H1 (cell line): ENCODE data around the gene PHACTR1. TPM values are rescaled to one million over a fixed set of nuclear protein-coding genes. Genes with fewer than 3 reads are reported as not detected.

Experiments used
- CTCF ChIA-PET: fragments of 300-600 bp; sonication (Branson Sonifier 250); formaldehyde crosslinking; loops from one replicate; lab custom pipeline; 2021; ENCODE audit not compliant: partially characterized antibody; lab: Charles Lee
- POLR2A ChIA-PET: fragments of 300-600 bp; sonication (Branson Sonifier 250); formaldehyde crosslinking; loops from one replicate; lab custom pipeline; 2021; ENCODE audit warnings: inconsistent platforms; ENCODE audit not compliant: partially characterized antibody; lab: Charles Lee
- DNase-seq, 2 experiments: peaks; one replicate each; pipeline versions ENCODE4 v3.0.0 to v3.0.0-alpha.2; 2010 to 2022; ENCODE audit warnings: low spot score in 2 of 2, low read depth in 1 of 2, mixed read lengths in 1 of 2
- FAIRE-seq: peaks from 2 replicates; lab custom pipeline; 2011; peaks lifted over from hg19 to GRCh38; lab: Jason Lieb, UNC
- H2AFZ ChIP-seq: 2 replicates; pipeline ENCODE4 v1.8.1; 2012; ENCODE audit warnings: low read length, inconsistent platforms
- H2AK5ac ChIP-seq: 2 replicates; pipeline ENCODE4 v1.6.1; 2013; ENCODE audit warnings: low read depth, low read length
- H2BK120ac ChIP-seq: replicated peaks from 2 replicates; pipeline ENCODE3; 2013; ENCODE audit warnings: low read depth, low read length, inconsistent platforms
- H2BK12ac ChIP-seq: 2 replicates; pipeline ENCODE4 v1.6.1; 2013; ENCODE audit warnings: low read depth, low read length
- H2BK15ac ChIP-seq: 2 replicates; pipeline ENCODE4 v1.6.1; 2013; ENCODE audit warnings: low read length
- H2BK20ac ChIP-seq: 2 replicates; pipeline ENCODE4 v1.6.1; 2013; ENCODE audit warnings: low read length
- H2BK5ac ChIP-seq: 2 replicates; pipeline ENCODE4 v1.6.1; 2013; ENCODE audit warnings: low read depth, low read length
- H3K14ac ChIP-seq: 2 replicates; pipeline ENCODE4 v1.6.1; 2013; ENCODE audit warnings: inconsistent platforms; ENCODE audit not compliant: insufficient read length
- H3K18ac ChIP-seq: 2 replicates; pipeline ENCODE4 v1.6.1; 2013; ENCODE audit warnings: low read length; ENCODE audit errors: extremely low read depth
- H3K23ac ChIP-seq: 2 replicates; pipeline ENCODE4 v1.6.1; 2013; ENCODE audit warnings: inconsistent platforms; ENCODE audit not compliant: insufficient read length
- H3K23me2 ChIP-seq: 2 replicates; pipeline ENCODE4 v1.6.1; 2013; ENCODE audit warnings: low read depth, low read length
- H3K27ac ChIP-seq: 2 replicates; pipeline ENCODE4 v1.6.1; 2011; ENCODE audit warnings: low read depth, low read length, inconsistent platforms
- H3K27me3 ChIP-seq, 4 experiments: replicated peaks in 1 of 4; 1 replicate in 1 of 4; 2 replicates in 3 of 4; pipeline versions ENCODE4 v1.6.1 to v1.8.1; 2011 to 2013; ENCODE audit warnings: low read length in 3 of 4, mild to moderate bottlenecking in 3 of 4, inconsistent platforms in 2 of 4, mixed read lengths in 2 of 4, moderate library complexity in 1 of 4; ENCODE audit not compliant: control insufficient read depth in 3 of 4, insufficient read depth in 3 of 4; ENCODE audit errors: extremely low read depth in 1 of 4
- H3K36me3 ChIP-seq, 4 experiments: 2 replicates each; pipeline versions ENCODE4 v1.6.1 to v1.8.1; 2011 to 2013; ENCODE audit warnings: mild to moderate bottlenecking in 4 of 4, low read length in 3 of 4, moderate library complexity in 2 of 4, control low read depth in 1 of 4, inconsistent platforms in 1 of 4; ENCODE audit not compliant: insufficient read depth in 4 of 4, control insufficient read depth in 2 of 4
- H3K4ac ChIP-seq: replicated peaks from 2 replicates; pipeline ENCODE3; 2013; ENCODE audit warnings: low read length, low read depth, mixed read lengths, inconsistent platforms; ENCODE audit not compliant: insufficient read length
- H3K4me1 ChIP-seq, 4 experiments: replicated peaks in 1 of 4; 1 replicate in 1 of 4; 2 replicates in 3 of 4; pipeline versions ENCODE4 v1.6.1 to v1.8.1; 2011 to 2013; ENCODE audit warnings: low read length in 3 of 4, inconsistent platforms in 2 of 4, mixed read lengths in 1 of 4; ENCODE audit not compliant: insufficient read depth in 4 of 4, control insufficient read depth in 3 of 4
- H3K4me2 ChIP-seq, 2 experiments: 2 replicates each; pipeline versions ENCODE4 v1.6.1 to v1.8.1; 2011 to 2013; ENCODE audit warnings: low read depth in 2 of 2, low read length in 2 of 2, control low read depth in 1 of 2, inconsistent platforms in 1 of 2, mild to moderate bottlenecking in 1 of 2; ENCODE audit not compliant: insufficient read depth in 1 of 2
- H3K4me3 ChIP-seq, 4 experiments: fragments of 200-600, 300-600 bp in 1 of 4; sonication (generic), shearing (Covaris generic), sonication (Bioruptor Twin) in 1 of 4; 2 replicates each; pipeline versions ENCODE4 v1.5.1 to v1.8.1; 2011 to 2016; ENCODE audit warnings: low read length in 4 of 4, low read depth in 3 of 4, control low read depth in 2 of 4, inconsistent platforms in 2 of 4, mild to moderate bottlenecking in 2 of 4, mixed read lengths in 1 of 4, moderate library complexity in 1 of 4; ENCODE audit not compliant: insufficient read depth in 2 of 4; ENCODE audit errors: extremely low read depth in 1 of 4
- H3K56ac ChIP-seq: replicated peaks from 2 replicates; pipeline ENCODE3; 2013; ENCODE audit warnings: low read depth, mild to moderate bottlenecking, mixed read lengths, low read length, inconsistent platforms; ENCODE audit not compliant: insufficient read length
- H3K79me1 ChIP-seq: 2 replicates; pipeline ENCODE4 v1.6.1; 2013; ENCODE audit warnings: low read depth, low read length, control low read depth
- H3K79me2 ChIP-seq, 2 experiments: 2 replicates each; pipeline versions ENCODE4 v1.6.1 to v1.8.1; 2012 to 2013; ENCODE audit warnings: low read length in 2 of 2, mild to moderate bottlenecking in 2 of 2, inconsistent platforms in 1 of 2; ENCODE audit not compliant: insufficient read depth in 2 of 2, control insufficient read depth in 1 of 2
- H3K9ac ChIP-seq, 4 experiments: replicated peaks in 1 of 4; 1 replicate in 1 of 4; 2 replicates in 3 of 4; pipeline versions ENCODE4 v1.6.1 to v1.8.1; 2011 to 2013; ENCODE audit warnings: low read depth in 3 of 4, low read length in 3 of 4, control low read depth in 2 of 4, mild to moderate bottlenecking in 2 of 4, moderate library complexity in 2 of 4, inconsistent platforms in 1 of 4; ENCODE audit errors: extremely low read depth in 1 of 4
- H3K9me3 ChIP-seq, 2 experiments: 2 replicates each; pipeline versions ENCODE4 v1.6.1 to v1.8.1; 2012 to 2013; ENCODE audit warnings: mild to moderate bottlenecking in 2 of 2, moderate library complexity in 2 of 2, control low read depth in 1 of 2, inconsistent platforms in 1 of 2, low read depth in 1 of 2, low read length in 1 of 2, mixed read lengths in 1 of 2; ENCODE audit not compliant: insufficient read depth in 2 of 2
- H4K20me1 ChIP-seq, 2 experiments: replicated peaks in 1 of 2; 2 replicates each; pipeline versions ENCODE3 to v1.8.1; 2011 to 2013; ENCODE audit warnings: inconsistent platforms in 2 of 2, low read length in 2 of 2, mild to moderate bottlenecking in 1 of 2; ENCODE audit not compliant: insufficient read depth in 2 of 2, control insufficient read depth in 1 of 2
- H4K5ac ChIP-seq: 2 replicates; pipeline ENCODE4 v1.6.1; 2013; ENCODE audit warnings: low read length, low read depth, mixed read lengths, inconsistent platforms; ENCODE audit not compliant: insufficient read length
- H4K8ac ChIP-seq: 2 replicates; pipeline ENCODE4 v1.8.0; 2013; ENCODE audit warnings: mild to moderate bottlenecking, moderate library complexity, low read length, inconsistent platforms; ENCODE audit not compliant: insufficient read depth; ENCODE audit errors: extremely low read depth
- H4K91ac ChIP-seq: replicated peaks from 2 replicates; pipeline ENCODE3; 2013; ENCODE audit warnings: low read length, mixed read lengths, inconsistent platforms; ENCODE audit not compliant: insufficient read length
- CHD1 ChIP-seq: IDR thresholded peaks from 2 replicates; pipeline ENCODE4 v1.6.1; 2012; ENCODE audit warnings: low read depth, low read length, improper control_type of control experiment
- WGBS, 2 experiments: shearing (Covaris generic) in 1 of 2; methylation state at CpG; one replicate each; pipeline versions ENCODE4 v1.1.6 to v1.1.7; 2013 to 2015; ENCODE audit warnings: low lambda C conversion rate in 2 of 2, mixed read lengths in 2 of 2, inconsistent platforms in 1 of 2, low coverage in 1 of 2, missing lambda C conversion rate in 1 of 2; ENCODE audit not compliant: insufficient replicate concordance in 2 of 2, insufficient coverage in 1 of 2, insufficient read length in 1 of 2; ENCODE audit errors: extremely low coverage in 1 of 2, missing lambda C conversion rate in 1 of 2; 5-methylcytosine and 5-hydroxymethylcytosine counted together
- polyA plus RNA-seq, 7 experiments: library from polyadenylated mRNA; depleted of rRNA in 3 of 7; stranded (reverse) in 5 of 7; unstranded in 2 of 7; fragments of >200 nt in 5 of 7; fragments of 200-250 nt in 2 of 7; gene quantifications; 1 replicate in 5 of 7; 2 replicates in 1 of 7; 4 replicates in 1 of 7; pipeline versions ENCODE4 v1.2.1 to v1.2.3, GENCODE V29; 2011 to 2013; ENCODE audit warnings: missing spikeins in 2 of 7, mixed read lengths in 2 of 7
- total RNA-seq: library from RNA; stranded (reverse); fragmentation: NEBNext Ultra II Directional; extraction: Animal tissue kit (Norgen Biotek cat#: 25700); gene quantifications from 2 replicates; pipeline ENCODE4 v1.2.1, GENCODE V29; 2021

The PHACTR1 gene
- total and polyA plus RNA-seq, 2 of the 8 experiments (the other 6 are each of a cell fraction or from before 2014, with no cell fraction given) = 3.9 to 17.1 TPM

DNA sequence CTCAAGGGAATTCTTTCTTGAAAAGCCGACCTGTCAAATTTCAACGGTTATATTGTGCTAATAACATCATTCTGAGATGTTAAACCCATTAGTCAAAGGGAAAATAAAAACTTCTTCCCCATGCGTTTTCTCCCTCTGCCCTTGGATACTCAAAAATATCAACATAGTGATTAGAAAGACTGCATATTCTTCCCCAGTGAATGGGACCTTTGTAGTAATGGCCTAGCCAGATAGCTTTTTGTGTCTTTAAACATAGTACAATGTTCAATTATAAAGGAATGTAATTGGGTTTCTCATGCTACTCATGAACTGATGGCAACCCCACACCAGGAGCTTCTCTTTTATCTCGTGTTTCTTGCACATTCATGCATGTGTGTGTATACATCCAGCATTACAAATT, 69.4 kb downstream of the PHACTR1 start:
- no peak overlapping the region for H3K4me2 ChIP-seq
- no peaks in the 10 kb centered on the region for H3K36me3 ChIP-seq
- no peak overlapping the region for H4K91ac ChIP-seq
- H2AFZ ChIP-seq = no peak overlapping the region
- H3K23ac ChIP-seq = no peak overlapping the region
- DNase-seq (no peak), FAIRE-seq (no peak)
- peaks cover 0 to 3% (median 0%) of the 10 kb centered on the region in 4 experiments; a peak in 1 of 7 replicates for H3K4me1 ChIP-seq
- no peak overlapping the region for H2BK5ac ChIP-seq
- 92% methylated on average over 4 of the region's 4 CpGs; no CpG with 5 or more reads in 1 of the 2 experiments for WGBS, 2 experiments
- H3K79me2 ChIP-seq = no peaks in the 10 kb centered on the region
- no peak overlapping the region for H3K14ac ChIP-seq
- no peak overlapping the region for H3K27ac ChIP-seq
- no peaks in the 10 kb centered on the region for H3K9me3 ChIP-seq
- no peaks in the 10 kb centered on the region for H3K79me1 ChIP-seq
- H2BK20ac ChIP-seq = no peak overlapping the region
- H3K27me3 ChIP-seq = peaks cover 0 to 1% (median 0%) of the 10 kb centered on the region in 4 experiments; a peak in 1 of 7 replicates
- H2BK12ac ChIP-seq = no peak overlapping the region
- no peak overlapping the region for H2AK5ac ChIP-seq
- H4K20me1 ChIP-seq = no peaks in the 10 kb centered on the region
- no peak overlapping the region for H2BK120ac ChIP-seq
- TF ChIP-seq CHD1 = no peak
- H3K4ac ChIP-seq = no peak overlapping the region
- ChIA-PET CTCF (interaction anchor here (0.8 to 1.6 kb wide), 2 partner anchors 60 to 108 kb away, joined by 3 read pairs; no protein-coding TSS in a partner anchor), POLR2A (no interaction called here)
- H3K18ac ChIP-seq = no peak overlapping the region
- H3K9ac ChIP-seq = no peak overlapping the region
- H3K23me2 ChIP-seq = no peaks in the 10 kb centered on the region
- H2BK15ac ChIP-seq = no peak overlapping the region
- no peak overlapping the region for H3K4me3 ChIP-seq
- H4K5ac ChIP-seq = no peak overlapping the region
- no peak overlapping the region for H4K8ac ChIP-seq
- no peak overlapping the region for H3K56ac ChIP-seq
